Stimulated activated naive B cell treated with anti-CD40 and anti-IgM and Interleukin-4, amounts not matched to agents 10 μg/mL and 1 μg/mL and 100 μg/mL, for 72 hours (primary cell): Measurements from ENCODE around the gene C3.
A peak's percentile ranks its signal among the peaks of the same experiment; 100 is the strongest.

Source experiments
- ATAC-seq, 2 donors: fragments of 150-1000 bp; cut with Tn5 transposase; replicated peaks; 2 replicates each; pipeline ENCODE4 v1.10.0; 2021; ENCODE audit warnings: moderate library complexity in 1 of 2
- DNase-seq: peaks from one replicate; pipeline ENCODE4 v3.0.0; 2021
- H3K27ac Mint-ChIP-seq: one replicate; pipeline ENCODE4 v1.8.0; 2022; ENCODE audit warnings: mild to moderate bottlenecking, mixed read lengths
- H3K27me3 Mint-ChIP-seq, 2 donors: one replicate each; pipeline ENCODE4 v1.8.0; 2022; ENCODE audit warnings: mixed read lengths in 2 of 2
- H3K36me3 Mint-ChIP-seq, 2 donors: one replicate each; pipeline ENCODE4 v1.8.0; 2022; ENCODE audit warnings: mixed read lengths in 2 of 2, mild to moderate bottlenecking in 1 of 2
- H3K4me1 Mint-ChIP-seq, 2 donors: one replicate each; pipeline ENCODE4 v1.8.0; 2022; ENCODE audit warnings: mixed read lengths in 2 of 2, mild to moderate bottlenecking in 1 of 2
- H3K4me3 Mint-ChIP-seq, 2 donors: one replicate each; pipeline ENCODE4 v1.8.0; 2022; ENCODE audit warnings: mild to moderate bottlenecking in 2 of 2, mixed read lengths in 2 of 2, moderate library complexity in 1 of 2
- H3K9me3 Mint-ChIP-seq, 2 donors: one replicate each; pipeline ENCODE4 v1.8.0; 2022; ENCODE audit warnings: mixed read lengths in 2 of 2, mild to moderate bottlenecking in 1 of 2

C3 gene

DNA sequence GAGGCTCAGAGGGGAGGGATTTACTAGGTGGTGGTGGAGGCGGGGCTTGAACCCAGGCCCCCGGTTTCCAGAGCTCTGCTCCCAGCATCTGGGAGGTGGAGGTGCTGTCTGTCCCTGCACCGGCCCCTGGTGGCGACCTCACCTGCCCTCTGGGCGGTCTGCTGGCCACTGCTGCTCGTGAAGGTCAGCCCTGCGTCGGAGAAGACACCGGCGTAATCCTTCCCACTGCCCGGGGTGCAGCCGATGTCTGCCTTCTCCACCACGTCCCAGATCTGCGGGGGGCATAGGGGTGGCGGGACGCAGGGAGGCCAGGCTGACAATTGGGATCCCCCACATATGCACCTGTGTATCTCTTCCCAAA, 12.8 kb downstream of the C3 start:
- Mint-ChIP-seq H3K4me3 (no peak overlapping the region), H3K27ac (no peak overlapping the region), H3K27me3 (peaks cover 37% of the 10 kb centered on the region in 2 donors), H3K36me3 (no peaks in the 10 kb centered on the region), H3K9me3 (no peaks in the 10 kb centered on the region), H3K4me1 (peaks cover 6 to 9% of the 10 kb centered on the region in 2 donors)
- no peak for DNase-seq
- ATAC-seq: no peak

DNA sequence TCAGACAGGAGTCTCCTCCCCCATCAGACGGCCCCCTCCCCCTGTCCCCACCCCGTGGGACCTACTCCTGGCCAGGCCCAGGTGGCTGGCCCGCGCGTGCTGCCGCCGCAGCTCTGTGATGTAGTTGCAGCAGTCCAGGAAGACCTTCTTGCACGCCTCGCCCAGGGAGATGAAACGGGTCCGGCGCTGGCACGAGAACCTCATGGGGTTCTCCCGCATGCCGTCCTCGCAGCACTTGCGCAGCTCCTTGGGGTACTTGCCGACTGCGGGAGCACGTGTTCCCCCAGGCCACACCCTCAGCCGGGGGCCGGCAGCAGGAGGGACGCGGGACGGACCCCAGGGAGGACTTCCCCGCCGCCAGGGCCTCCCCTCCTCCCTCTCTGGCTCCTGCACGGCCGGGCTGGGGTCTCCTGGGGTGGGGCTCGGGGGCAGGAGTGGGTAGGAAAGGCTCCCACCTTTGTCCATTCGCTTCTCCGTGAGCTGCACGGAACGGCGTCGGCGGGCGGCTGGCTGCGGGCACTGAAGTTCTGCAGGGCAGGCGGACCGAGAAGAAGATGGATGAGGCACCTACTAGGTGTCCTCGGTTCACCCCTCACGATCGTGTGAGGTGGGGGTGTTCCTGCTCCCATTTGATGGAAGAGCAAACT, 13.3 kb downstream of the C3 start:
- H3K27me3 Mint-ChIP-seq: peaks cover 37 to 39% of the 10 kb centered on the region in 2 donors
- DNase-seq (no peak), ATAC-seq (no peak)
- no peak overlapping the region for H3K27ac Mint-ChIP-seq
- no peak overlapping the region for H3K4me3 Mint-ChIP-seq
- H3K36me3 Mint-ChIP-seq: no peaks in the 10 kb centered on the region
- no peaks in the 10 kb centered on the region for H3K9me3 Mint-ChIP-seq
- peaks cover 6 to 9% of the 10 kb centered on the region in 2 donors for H3K4me1 Mint-ChIP-seq

- H3K36me3 Mint-ChIP-seq: no peaks in the 10 kb centered on the region
- ATAC-seq: no peak
- DNase-seq: no peak
- peaks cover 6 to 9% of the 10 kb centered on the region in 2 donors for H3K4me1 Mint-ChIP-seq
- H3K27me3 Mint-ChIP-seq: peaks cover 37 to 45% of the 10 kb centered on the region in 2 donors
- H3K4me3 Mint-ChIP-seq: no peak overlapping the region
- no peak overlapping the region for H3K27ac Mint-ChIP-seq
- H3K9me3 Mint-ChIP-seq: no peaks in the 10 kb centered on the region
Measured at GRCh38 chr19:6706633-6706958, 13.9 kb downstream of the C3 start.

DNA sequence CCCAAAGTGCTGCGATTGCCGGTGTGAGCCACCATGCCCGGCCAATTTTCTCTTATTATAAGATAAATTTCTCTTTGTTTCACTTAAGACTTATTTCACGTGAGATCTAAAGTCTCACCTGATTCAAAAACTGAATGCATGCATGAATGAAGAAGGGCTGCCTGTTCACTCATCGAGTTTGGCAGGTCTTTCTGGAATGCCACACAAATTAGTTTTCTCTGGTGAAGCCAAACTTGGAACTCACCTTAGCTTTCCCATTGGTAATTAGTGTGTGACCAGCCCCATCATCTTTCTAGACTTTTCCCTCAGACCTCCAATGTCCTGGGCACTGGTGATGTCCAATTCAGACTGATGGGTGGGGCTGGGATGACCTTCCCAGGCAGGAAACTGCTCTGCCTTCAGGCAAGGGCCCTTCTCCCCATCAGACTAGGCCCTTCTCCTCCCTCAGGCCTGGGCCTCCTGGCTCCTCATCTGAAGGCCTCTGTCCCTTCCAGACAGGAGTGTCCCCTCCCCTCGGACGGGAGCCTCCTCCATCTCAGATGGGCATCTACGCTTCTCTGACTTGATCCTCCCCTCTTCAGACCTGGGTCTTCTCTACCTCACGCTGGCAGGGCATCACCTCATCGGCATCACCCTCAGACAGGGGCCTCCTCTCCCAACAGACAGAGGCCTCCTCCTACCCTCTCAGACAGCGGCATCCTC, 14.4 kb downstream of the C3 start:
- no peaks in the 10 kb centered on the region for H3K9me3 Mint-ChIP-seq
- peaks cover 33 to 44% of the 10 kb centered on the region in 2 donors for H3K27me3 Mint-ChIP-seq
- no peak for ATAC-seq
- DNase-seq: no peak
- no peaks in the 10 kb centered on the region for H3K36me3 Mint-ChIP-seq
- no peak overlapping the region for H3K4me3 Mint-ChIP-seq
- H3K4me1 Mint-ChIP-seq: peaks cover 6 to 9% of the 10 kb centered on the region in 2 donors
- H3K27ac Mint-ChIP-seq: no peak overlapping the region

GRCh38 chr19:6700586-6701316, 19.7 kb downstream of the C3 start:
- Mint-ChIP-seq H3K27me3 (peaks cover 0 to 8% of the 10 kb centered on the region in 2 donors), H3K27ac (no peak overlapping the region)
- DNase-seq: no peak

DNA sequence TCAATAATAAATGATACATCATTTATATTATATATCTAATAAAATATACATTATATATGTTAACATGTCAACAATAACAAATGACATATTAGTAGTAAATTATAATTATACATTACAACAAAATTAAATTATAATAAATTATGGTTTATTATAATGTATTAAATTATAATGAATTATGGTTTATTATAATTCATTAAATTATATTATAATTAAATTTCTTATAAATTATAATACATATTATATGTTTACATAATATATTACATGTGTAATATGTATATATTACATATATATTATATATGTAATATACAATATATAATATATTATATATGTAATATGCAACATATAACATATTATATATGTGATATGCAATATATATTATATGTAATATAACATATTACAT, 20.5 kb downstream of the C3 start:
- Mint-ChIP-seq H3K27ac (no peak overlapping the region), H3K9me3 (no peaks in the 10 kb centered on the region), H3K4me3 (no peak overlapping the region), H3K36me3 (no peaks in the 10 kb centered on the region), H3K4me1 (no peaks in the 10 kb centered on the region), H3K27me3 (peaks cover 0 to 8% of the 10 kb centered on the region in 2 donors)
- DNase-seq (no peak), ATAC-seq (no peak)

More at GRCh38 chr19:6700586-6701316, 19.7 kb downstream of the C3 start:
- no peaks in the 10 kb centered on the region for H3K36me3 Mint-ChIP-seq
- no peaks in the 10 kb centered on the region for H3K4me1 Mint-ChIP-seq
- ATAC-seq: no peak
- H3K4me3 Mint-ChIP-seq: no peak overlapping the region
- no peaks in the 10 kb centered on the region for H3K9me3 Mint-ChIP-seq

- Mint-ChIP-seq H3K36me3 (no peaks in the 10 kb centered on the region), H3K27me3 (peaks cover 3 to 11% of the 10 kb centered on the region in 2 donors), H3K4me3 (no peak overlapping the region), H3K27ac (no peak overlapping the region), H3K4me1 (peaks cover 0 to 1% of the 10 kb centered on the region in 2 donors), H3K9me3 (no peaks in the 10 kb centered on the region)
- DNase-seq: no peak
- ATAC-seq: peak; percentile 27 to 36
Measured at GRCh38 chr19:6697291-6697690, 23.2 kb downstream of the C3 start.

DNA sequence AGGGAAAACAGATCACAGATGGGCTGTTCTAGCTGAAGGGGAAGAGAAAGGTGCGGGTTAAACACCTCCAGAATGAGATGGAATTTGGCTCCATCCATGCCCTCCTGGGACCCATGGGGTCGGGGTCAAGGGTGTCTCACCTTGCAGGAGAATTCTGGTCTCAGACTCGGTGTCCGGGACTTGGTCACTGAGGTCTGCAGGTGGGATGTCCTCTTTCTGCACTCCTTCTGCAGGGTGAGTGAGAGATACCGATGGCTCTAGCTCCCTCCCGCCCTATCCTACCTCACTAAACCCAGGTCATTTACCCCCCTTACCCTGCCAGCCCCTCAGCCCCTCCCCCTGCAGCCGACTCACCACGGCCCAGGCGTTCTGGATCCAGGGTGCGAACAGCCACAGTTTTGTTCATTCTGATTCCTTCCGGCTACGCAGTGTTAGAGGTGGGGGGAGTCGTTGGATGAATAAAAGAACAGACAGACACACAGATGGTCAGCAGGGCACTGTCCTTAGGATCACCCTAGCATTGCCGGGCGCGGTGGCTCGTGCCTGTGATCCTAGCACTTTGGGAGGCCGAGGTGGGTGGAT, 24.1 kb downstream of the C3 start:
- Mint-ChIP-seq H3K36me3 (no peaks in the 10 kb centered on the region), H3K27me3 (peaks cover 6 to 7% of the 10 kb centered on the region in 2 donors), H3K4me3 (no peak overlapping the region), H3K9me3 (no peaks in the 10 kb centered on the region), H3K27ac (no peak overlapping the region), H3K4me1 (peaks cover 0 to 3% of the 10 kb centered on the region in 2 donors)
- DNase-seq: no peak
- no peak for ATAC-seq

- Mint-ChIP-seq H3K4me3 (no peak overlapping the region), H3K27ac (no peak overlapping the region), H3K4me1 (peaks cover 0 to 3% of the 10 kb centered on the region in 2 donors), H3K9me3 (no peaks in the 10 kb centered on the region), H3K27me3 (peaks cover 6 to 7% of the 10 kb centered on the region in 2 donors), H3K36me3 (no peaks in the 10 kb centered on the region)
- ATAC-seq (peak in 1 of 2 donors; percentile 33), DNase-seq (no peak)
Measured at GRCh38 chr19:6694147-6694815, 26.2 kb downstream of the C3 start.

GRCh38 chr19:6693681-6694080, 26.8 kb downstream of the C3 start:
- DNase-seq (no peak), ATAC-seq (no peak)
- no peak overlapping the region for H3K4me3 Mint-ChIP-seq
- H3K4me1 Mint-ChIP-seq: peaks cover 0 to 4% of the 10 kb centered on the region in 2 donors
- H3K36me3 Mint-ChIP-seq: no peaks in the 10 kb centered on the region
- peaks cover 1 to 2% of the 10 kb centered on the region in 2 donors for H3K9me3 Mint-ChIP-seq
- peaks cover 6 to 7% of the 10 kb centered on the region in 2 donors for H3K27me3 Mint-ChIP-seq
- H3K27ac Mint-ChIP-seq: no peak overlapping the region

DNA sequence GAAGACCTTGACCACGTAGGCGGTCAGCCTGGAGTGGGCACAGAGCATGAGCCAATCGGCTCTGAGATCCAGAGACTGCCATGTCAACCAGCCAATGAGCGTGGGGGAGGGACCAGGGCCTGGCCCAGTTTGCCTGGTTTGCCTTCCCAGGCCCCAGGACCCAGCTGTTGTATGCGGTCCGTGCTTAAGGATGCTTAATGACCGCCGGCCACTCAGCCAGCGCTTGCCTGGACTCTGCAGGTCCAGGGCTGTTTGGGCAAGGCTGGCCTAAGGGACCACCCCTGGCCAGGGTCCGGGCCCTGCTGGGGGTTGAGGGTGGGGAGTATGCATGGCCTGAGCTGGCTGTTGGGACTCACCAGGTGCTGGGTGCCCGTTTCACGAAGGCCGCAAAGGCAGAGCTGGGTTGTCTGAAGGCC, 27.4 kb downstream of the C3 start:
- ATAC-seq (no peak), DNase-seq (no peak)
- H3K4me1 Mint-ChIP-seq: peaks cover 0 to 6% of the 10 kb centered on the region in 2 donors
- peaks cover 6 to 7% of the 10 kb centered on the region in 2 donors for H3K27me3 Mint-ChIP-seq
- H3K36me3 Mint-ChIP-seq: no peaks in the 10 kb centered on the region
- no peak overlapping the region for H3K27ac Mint-ChIP-seq
- H3K4me3 Mint-ChIP-seq: no peak overlapping the region
- peaks cover 2 to 4% of the 10 kb centered on the region in 2 donors for H3K9me3 Mint-ChIP-seq

GRCh38 chr19:6692027-6692426, 28.4 kb downstream of the C3 start:
- peaks cover 0 to 6% of the 10 kb centered on the region in 2 donors for H3K4me1 Mint-ChIP-seq
- peaks cover 6 to 7% of the 10 kb centered on the region in 2 donors for H3K27me3 Mint-ChIP-seq
- no peak overlapping the region for H3K27ac Mint-ChIP-seq
- ATAC-seq: no peak
- no peaks in the 10 kb centered on the region for H3K36me3 Mint-ChIP-seq
- no peak overlapping the region for H3K4me3 Mint-ChIP-seq
- DNase-seq: no peak
- H3K9me3 Mint-ChIP-seq: peaks cover 2 to 4% of the 10 kb centered on the region in 2 donors

DNA sequence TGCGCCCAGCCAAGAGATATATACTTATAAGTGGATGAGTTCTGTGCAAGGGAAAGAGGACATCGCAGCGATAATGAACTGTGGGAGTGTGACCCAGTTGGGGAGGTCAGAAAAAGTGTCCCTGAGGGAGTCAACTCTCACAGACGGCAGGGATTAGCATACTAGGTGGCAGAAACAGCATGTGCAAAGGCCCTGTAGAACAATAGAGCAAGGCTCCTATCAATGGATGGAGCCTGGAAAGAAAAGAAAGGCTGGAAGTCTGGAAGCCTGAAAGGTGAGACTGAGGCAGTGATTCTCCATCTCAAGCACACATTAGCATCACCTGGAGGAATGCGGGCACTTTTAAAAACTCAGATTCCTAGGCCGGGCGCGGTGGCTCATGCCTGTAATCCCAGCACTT, 29.1 kb downstream of the C3 start:
- Mint-ChIP-seq H3K27ac (no peak overlapping the region), H3K9me3 (peaks cover 2 to 4% of the 10 kb centered on the region in 2 donors)
- ATAC-seq: no peak

More for the DNA sequence above, 29.1 kb downstream of the C3 start:
- Mint-ChIP-seq H3K4me1 (peaks cover 0 to 6% of the 10 kb centered on the region in 2 donors), H3K36me3 (no peaks in the 10 kb centered on the region), H3K27me3 (peaks cover 6 to 7% of the 10 kb centered on the region in 2 donors), H3K4me3 (no peak overlapping the region)
- DNase-seq: no peak
